Neural progenitor cell (in vitro differentiated cells): ENCODE results near the gene ATIC.

Source experiments
- CTCF ChIP-seq: fragments of 200-600 bp; sonication (generic); IDR thresholded peaks from 2 replicates; pipeline ENCODE4 v1.5.1; 2017; ENCODE audit warnings: antibody characterized with exemption, mild to moderate bottlenecking
- EZH2phosphoT487 ChIP-seq: fragments of 200-600 bp; sonication (generic); IDR thresholded peaks from 2 replicates; pipeline ENCODE4 v1.6.1; 2017; ENCODE audit warnings: antibody characterized with exemption

- TF ChIP-seq CTCF (no peak), EZH2phosphoT487 (no peak)
Observed at GRCh38 chr2:215352602-215353001, 40.7 kb downstream of the ATIC start.
